Nephron progenitor cell (in vitro differentiated cells): ENCODE data around the gene KCNS1.

ENCODE experiments used
- DNase-seq: peaks from one replicate; pipeline ENCODE4 v3.0.0; 2021
- H3K27ac Mint-ChIP-seq: 2 replicates; pipeline ENCODE4 v1.8.0; 2021; ENCODE audit warnings: mild to moderate bottlenecking, moderate library complexity, mixed read lengths
- H3K27me3 Mint-ChIP-seq: 2 replicates; pipeline ENCODE4 v1.8.0; 2021; ENCODE audit warnings: mild to moderate bottlenecking, low read depth, mixed read lengths; ENCODE audit not compliant: poor library complexity
- H3K36me3 Mint-ChIP-seq: 2 replicates; pipeline ENCODE4 v1.8.0; 2021; ENCODE audit warnings: low read depth, mixed read lengths
- H3K4me1 Mint-ChIP-seq: 2 replicates; pipeline ENCODE4 v1.8.0; 2021; ENCODE audit warnings: mixed read lengths
- H3K4me3 Mint-ChIP-seq: 2 replicates; pipeline ENCODE4 v1.8.0; 2021; ENCODE audit warnings: mild to moderate bottlenecking, moderate library complexity, mixed read lengths
- H3K9me3 Mint-ChIP-seq: 2 replicates; pipeline ENCODE4 v1.8.0; 2021; ENCODE audit warnings: mild to moderate bottlenecking, moderate library complexity, mixed read lengths
- CTCF ChIP-seq: fragments of 200-600 bp; sonication (generic); IDR thresholded peaks from 2 replicates; pipeline ENCODE4 v1.5.0; 2021; ENCODE audit warnings: antibody characterized with exemption

KCNS1 gene

GRCh38 chr20:45082468-45082867 lies 18.5 kb downstream of the KCNS1 start:
- H3K4me1 Mint-ChIP-seq, result peaks cover 3% of the 10 kb centered on the region
- no peak overlapping the region for H3K27ac Mint-ChIP-seq
- H3K9me3 Mint-ChIP-seq, result peaks cover 24% of the 10 kb centered on the region
- TF ChIP-seq CTCF, result no peak
- peaks cover 63% of the 10 kb centered on the region for H3K36me3 Mint-ChIP-seq
- DNase-seq, result no peak
- H3K4me3 Mint-ChIP-seq, result no peak overlapping the region
- no peaks in the 10 kb centered on the region for H3K27me3 Mint-ChIP-seq

- Mint-ChIP-seq H3K9me3 (peaks cover 24% of the 10 kb centered on the region), H3K36me3 (peaks cover 71% of the 10 kb centered on the region), H3K4me3 (no peak overlapping the region)
Measured at GRCh38 chr20:45080867-45081624, 19.9 kb downstream of the KCNS1 start.

GRCh38 chr20:45077559-45077958 lies 23.4 kb downstream of the KCNS1 start:
- Mint-ChIP-seq H3K27me3 (no peaks in the 10 kb centered on the region), H3K4me1 (peaks cover 31% of the 10 kb centered on the region), H3K27ac (no peak overlapping the region), H3K9me3 (peaks cover 12% of the 10 kb centered on the region), H3K4me3 (no peak overlapping the region), H3K36me3 (peaks cover 65% of the 10 kb centered on the region)
- DNase-seq, result no peak
- no peak for TF ChIP-seq CTCF

More at GRCh38 chr20:45080867-45081624, 19.9 kb downstream of the KCNS1 start:
- peak; percentile 21 for TF ChIP-seq CTCF
- DNase-seq, result no peak
- no peak overlapping the region for H3K27ac Mint-ChIP-seq
- H3K27me3 Mint-ChIP-seq, result no peaks in the 10 kb centered on the region
- peaks cover 16% of the 10 kb centered on the region for H3K4me1 Mint-ChIP-seq

- DNase-seq, result no peak
- Mint-ChIP-seq H3K9me3 (no peaks in the 10 kb centered on the region), H3K36me3 (peaks cover 34% of the 10 kb centered on the region), H3K4me3 (no peak overlapping the region), H3K4me1 (peaks cover 38% of the 10 kb centered on the region), H3K27me3 (no peaks in the 10 kb centered on the region), H3K27ac (peak overlapping the region; percentile 30)
- TF ChIP-seq CTCF, result no peak
Measured at GRCh38 chr20:45073221-45073620, 27.7 kb downstream of the KCNS1 start.

- Mint-ChIP-seq H3K9me3 (no peaks in the 10 kb centered on the region), H3K27me3 (no peaks in the 10 kb centered on the region), H3K27ac (no peak overlapping the region), H3K4me1 (peaks cover 32% of the 10 kb centered on the region), H3K4me3 (no peak overlapping the region), H3K36me3 (peaks cover 28% of the 10 kb centered on the region)
- DNase-seq, result no peak
- TF ChIP-seq CTCF, result no peak
Measured at GRCh38 chr20:45072066-45072465, 28.9 kb downstream of the KCNS1 start.
